SK-N-SH (cell line): Measurements from ENCODE around the gene RLF. TPM values are rescaled to one million over a fixed set of nuclear protein-coding genes. Genes with fewer than 3 reads are reported as not detected.

Experiments used
- CTCF ChIA-PET: fragments of 300-600, 350-600 bp; formaldehyde crosslinking; extraction: SDS; loops from one replicate; lab custom pipeline; 2021; lab: Yijun Ruan, JAX
- POLR2A ChIA-PET: fragments of 350-600 bp; sonication (Branson Sonifier 250); formaldehyde crosslinking; extraction: SDS; loops from one replicate; lab custom pipeline; 2020; ENCODE audit warnings: antibody characterized with exemption, inconsistent platforms; lab: Yijun Ruan, JAX
- DNase-seq: peaks from one replicate; pipeline ENCODE4 v3.0.0; 2012
- H2AFZ ChIP-seq: fragments of 200-600 bp; sonication (generic); 2 replicates; pipeline ENCODE4 v1.8.1; 2016; ENCODE audit warnings: antibody characterized with exemption, mild to moderate bottlenecking, low read depth
- H3F3A ChIP-seq: fragments of 200-600 bp; sonication (generic); replicated peaks from 2 replicates; pipeline ENCODE3; 2016; ENCODE audit warnings: antibody characterized with exemption, mild to moderate bottlenecking; ENCODE audit not compliant: insufficient read depth
- H3K27ac ChIP-seq, 2 experiments: fragments of 200-500 bp in 1 of 2; fragments of 200-600 bp in 1 of 2; sonication (Bioruptor generic) in 1 of 2; sonication (generic), shearing (Covaris generic) in 1 of 2; 2 replicates each; pipeline versions ENCODE4 v1.5.1 to v1.6.1; 2014 to 2016; ENCODE audit warnings: low read depth in 2 of 2, inconsistent platforms in 1 of 2, low read length in 1 of 2, mild to moderate bottlenecking in 1 of 2, mixed read lengths in 1 of 2
- H3K27me3 ChIP-seq: fragments of 200-600 bp; sonication (generic), shearing (Covaris generic); 2 replicates; pipeline ENCODE4 v1.6.1; 2016; ENCODE audit warnings: mixed run types; ENCODE audit not compliant: insufficient read depth
- H3K36me3 ChIP-seq, 2 experiments: fragments of 200-500 bp in 1 of 2; fragments of 200-600 bp in 1 of 2; sonication (Bioruptor generic) in 1 of 2; sonication (generic) in 1 of 2; replicated peaks in 1 of 2; 2 replicates each; pipeline versions ENCODE3 to v1.5.1; 2014 to 2016; ENCODE audit warnings: low read length in 1 of 2, mild to moderate bottlenecking in 1 of 2; ENCODE audit not compliant: insufficient read depth in 2 of 2, control insufficient read depth in 1 of 2
- H3K4me1 ChIP-seq, 2 experiments: fragments of 200-500 bp in 1 of 2; fragments of 200-600 bp in 1 of 2; sonication (Bioruptor generic) in 1 of 2; sonication (generic), shearing (Covaris generic) in 1 of 2; 2 replicates each; pipeline versions ENCODE4 v1.5.1 to v1.6.1; 2014 to 2016; ENCODE audit warnings: low read depth in 1 of 2, low read length in 1 of 2, mixed run types in 1 of 2; ENCODE audit not compliant: insufficient read depth in 2 of 2, control insufficient read depth in 1 of 2
- H3K4me2 ChIP-seq: fragments of 200-600 bp; sonication (generic), shearing (Covaris generic); 2 replicates; pipeline ENCODE4 v1.6.1; 2017; ENCODE audit warnings: mixed run types
- H3K4me3 ChIP-seq, 2 experiments: fragments of 200-500 bp in 1 of 2; fragments of 200-600 bp in 1 of 2; sonication (Bioruptor generic) in 1 of 2; sonication (generic), shearing (Covaris generic) in 1 of 2; 2 replicates each; pipeline versions ENCODE4 v1.5.1 to v1.8.1; 2014 to 2016; ENCODE audit warnings: low read depth in 2 of 2, inconsistent platforms in 1 of 2, low read length in 1 of 2, mild to moderate bottlenecking in 1 of 2, mixed read lengths in 1 of 2, moderate library complexity in 1 of 2
- H3K79me2 ChIP-seq: fragments of 200-600 bp; sonication (generic); 2 replicates; pipeline ENCODE4 v1.8.1; 2017; ENCODE audit warnings: mild to moderate bottlenecking; ENCODE audit not compliant: insufficient read depth
- H3K9ac ChIP-seq: fragments of 200-600 bp; sonication (generic); 2 replicates; pipeline ENCODE4 v1.6.1; 2017; ENCODE audit warnings: mixed run types
- H3K9me2 ChIP-seq: fragments of 200-600 bp; sonication (generic); 2 replicates; pipeline ENCODE4 v1.6.1; 2017; ENCODE audit warnings: mixed run types
- H3K9me3 ChIP-seq: fragments of 200-600 bp; sonication (generic); 2 replicates; pipeline ENCODE4 v1.6.1; 2017; ENCODE audit warnings: mixed run types, mild to moderate bottlenecking, moderate library complexity
- H4K20me1 ChIP-seq: fragments of 200-600 bp; sonication (generic); 2 replicates; pipeline ENCODE4 v1.6.1; 2017; ENCODE audit warnings: mild to moderate bottlenecking, mixed run types; ENCODE audit not compliant: insufficient read depth
- CHD2 ChIP-seq: fragments of 150-350 bp; IDR thresholded peaks from 2 replicates; pipeline ENCODE4 v1.6.1; 2018; ENCODE audit warnings: low read length; ENCODE audit not compliant: partially characterized antibody
- CTCF ChIP-seq: fragments of 200-600 bp; sonication (generic); IDR thresholded peaks from 2 replicates; pipeline ENCODE4 v1.6.1; 2017; ENCODE audit warnings: antibody characterized with exemption, mild to moderate bottlenecking, moderate library complexity
- ELF1 ChIP-seq: IDR thresholded peaks from 2 replicates; pipeline ENCODE4 v1.4.0; 2012
- EP300 ChIP-seq, 2 experiments: IDR thresholded peaks; 2 replicates each; pipeline versions ENCODE4 v1.4.0 to v1.6.1; 2012; ENCODE audit warnings: borderline replicate concordance in 1 of 2, low read depth in 1 of 2, low read length in 1 of 2
- FOSL2 ChIP-seq: IDR thresholded peaks from 2 replicates; pipeline ENCODE4 v1.4.0; 2012; ENCODE audit warnings: low read depth, mild to moderate bottlenecking, moderate library complexity, borderline replicate concordance
- FOXM1 ChIP-seq: IDR thresholded peaks from 2 replicates; pipeline ENCODE4 v1.4.0; 2012; ENCODE audit warnings: low read depth, mild to moderate bottlenecking
- GABPA ChIP-seq: IDR thresholded peaks from 2 replicates; pipeline ENCODE4 v1.4.0; 2012; ENCODE audit warnings: low read depth, mild to moderate bottlenecking
- MEF2A ChIP-seq: IDR thresholded peaks from 2 replicates; pipeline ENCODE4 v1.4.0; 2012; ENCODE audit warnings: low read depth, borderline replicate concordance
- MXI1 ChIP-seq: IDR thresholded peaks from 2 replicates; pipeline ENCODE4 v1.6.1; 2012; ENCODE audit warnings: mild to moderate bottlenecking, low read depth, low read length, improper control_type of control experiment
- RCOR1 ChIP-seq: fragments of 150-350 bp; IDR thresholded peaks from 2 replicates; pipeline ENCODE4 v1.6.1; 2017; ENCODE audit warnings: antibody characterized with exemption, low read length
- RFX5 ChIP-seq: IDR thresholded peaks from 2 replicates; pipeline ENCODE4 v1.6.1; 2012; ENCODE audit warnings: mild to moderate bottlenecking, improper control_type of control experiment, low read length
- RXRA ChIP-seq: IDR thresholded peaks from 2 replicates; pipeline ENCODE4 v1.4.0; 2012; ENCODE audit warnings: low read depth, mild to moderate bottlenecking, borderline replicate concordance
- SMC3 ChIP-seq: IDR thresholded peaks from 2 replicates; pipeline ENCODE4 v1.6.1; 2012; ENCODE audit warnings: low read depth, low read length, improper control_type of control experiment
- YY1 ChIP-seq: IDR thresholded peaks from 2 replicates; pipeline ENCODE4 v1.4.0; 2012; ENCODE audit warnings: low read depth, mild to moderate bottlenecking
- WGBS: methylation state at CpG from one replicate; pipeline ENCODE4 v1.1.6; 2017; ENCODE audit warnings: low lambda C conversion rate; 5-methylcytosine and 5-hydroxymethylcytosine counted together
- polyA plus RNA-seq, 3 experiments: library from polyadenylated mRNA; depleted of rRNA; stranded (reverse); fragments of >200 nt; gene quantifications; 2 replicates each; pipeline ENCODE4 v1.2.3, GENCODE V29; 2012
- TF ChIP-seq, protein P1 (sequence below): IDR thresholded peaks from 2 replicates; pipeline ENCODE4; 2012
- TF ChIP-seq, protein P2 (sequence below): IDR thresholded peaks from 2 replicates; pipeline ENCODE4 v1.6.1; 2012; ENCODE audit warnings: mild to moderate bottlenecking, low read depth, low read length, moderate library complexity

The RLF gene
- polyA plus RNA-seq, 1 of the 3 experiments (the other 2 are of a cell fraction) = 2.3 TPM

GRCh38 chr1:40257313-40257687 is 96.1 kb downstream of the RLF start:
- peak overlapping the region; percentile 96 to 99 for H3K27ac ChIP-seq
- H3F3A ChIP-seq = peaks cover 9% of the 10 kb centered on the region
- H3K79me2 ChIP-seq = peaks cover 71% of the 10 kb centered on the region
- peaks cover 17 to 29% of the 10 kb centered on the region in 2 experiments for H3K36me3 ChIP-seq
- H3K4me2 ChIP-seq = peak overlapping the region; percentile 77
- H3K9me2 ChIP-seq = no peaks in the 10 kb centered on the region
- DNase-seq = no peak
- H3K9ac ChIP-seq = peak overlapping the region; percentile 99
- H3K4me3 ChIP-seq = peak overlapping the region; percentile 75 to 93
- H3K4me1 ChIP-seq = peaks cover 10 to 11% of the 10 kb centered on the region in 2 experiments; a peak in 3 of 4 replicates
- H2AFZ ChIP-seq = peak overlapping the region; percentile 94
- TF ChIP-seq, protein P1, sequence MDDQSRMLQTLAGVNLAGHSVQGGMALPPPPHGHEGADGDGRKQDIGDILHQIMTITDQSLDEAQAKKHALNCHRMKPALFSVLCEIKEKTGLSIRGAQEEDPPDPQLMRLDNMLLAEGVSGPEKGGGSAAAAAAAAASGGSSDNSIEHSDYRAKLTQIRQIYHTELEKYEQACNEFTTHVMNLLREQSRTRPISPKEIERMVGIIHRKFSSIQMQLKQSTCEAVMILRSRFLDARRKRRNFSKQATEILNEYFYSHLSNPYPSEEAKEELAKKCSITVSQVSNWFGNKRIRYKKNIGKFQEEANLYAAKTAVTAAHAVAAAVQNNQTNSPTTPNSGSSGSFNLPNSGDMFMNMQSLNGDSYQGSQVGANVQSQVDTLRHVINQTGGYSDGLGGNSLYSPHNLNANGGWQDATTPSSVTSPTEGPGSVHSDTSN = no peak
- TF ChIP-seq FOSL2 = no peak
- CTCF ChIA-PET = interaction anchor here (1.0 to 2.1 kb wide), 3 partner anchors 21 to 105 kb away, joined by 3 to 6 read pairs (median 5); no protein-coding TSS in a partner anchor
- no peaks in the 10 kb centered on the region for H4K20me1 ChIP-seq
- H3K27me3 ChIP-seq = no peaks in the 10 kb centered on the region
- POLR2A ChIA-PET = interaction anchor here (1.0 kb wide), 1 partner anchor 96 kb away, joined by 4 read pairs; the partner anchor contains the start of gene RLF
- H3K9me3 ChIP-seq = no peaks in the 10 kb centered on the region
- 0% methylated on average over 16 of the region's 16 CpGs for WGBS

GRCh38 chr1:40257688-40258444 is 96.7 kb downstream of the RLF start, which contains the start of gene ZMPSTE24:
TSS of gene ZMPSTE24 (plus strand) at chr1:40258236. CDS start at chr1:40258272, 36 bp downstream.
- peaks cover 75% of the 10 kb centered on the region for H3K79me2 ChIP-seq
- POLR2A ChIA-PET = interaction anchor here (0.7 to 1.0 kb wide), 2 partner anchors 96 to 125 kb away, joined by 3 to 4 read pairs; partner anchors contain the start of gene RLF
- no peak for TF ChIP-seq MEF2A
- peak; percentile 96 for TF ChIP-seq GABPA
- no peak for TF ChIP-seq RXRA
- peak; percentile 58 for TF ChIP-seq YY1
- TF ChIP-seq MXI1 = peak; percentile 98
- TF ChIP-seq ELF1 = peak; percentile 80
- TF ChIP-seq CTCF = no peak
- no peak; the same call in 1 of the 2 replicates for TF ChIP-seq SMC3
- TF ChIP-seq FOSL2 = no peak; the same call in 1 of the 2 replicates
- TF ChIP-seq EP300 (IDR thresholded peaks at IDR 0.05; ENCODE audit: borderline replicate concordance in 1 of 2, low read depth in 1 of 2, low read length in 1 of 2) = peak in 1 of 2 experiments; percentile 59; a peak in 2 of 4 replicates
- TF ChIP-seq CHD2 = peak; percentile 92
- no peak for TF ChIP-seq FOXM1
- TF ChIP-seq, protein P1 = peak; percentile 33; the same call in 1 of the 2 replicates
- TF ChIP-seq, protein P2, sequence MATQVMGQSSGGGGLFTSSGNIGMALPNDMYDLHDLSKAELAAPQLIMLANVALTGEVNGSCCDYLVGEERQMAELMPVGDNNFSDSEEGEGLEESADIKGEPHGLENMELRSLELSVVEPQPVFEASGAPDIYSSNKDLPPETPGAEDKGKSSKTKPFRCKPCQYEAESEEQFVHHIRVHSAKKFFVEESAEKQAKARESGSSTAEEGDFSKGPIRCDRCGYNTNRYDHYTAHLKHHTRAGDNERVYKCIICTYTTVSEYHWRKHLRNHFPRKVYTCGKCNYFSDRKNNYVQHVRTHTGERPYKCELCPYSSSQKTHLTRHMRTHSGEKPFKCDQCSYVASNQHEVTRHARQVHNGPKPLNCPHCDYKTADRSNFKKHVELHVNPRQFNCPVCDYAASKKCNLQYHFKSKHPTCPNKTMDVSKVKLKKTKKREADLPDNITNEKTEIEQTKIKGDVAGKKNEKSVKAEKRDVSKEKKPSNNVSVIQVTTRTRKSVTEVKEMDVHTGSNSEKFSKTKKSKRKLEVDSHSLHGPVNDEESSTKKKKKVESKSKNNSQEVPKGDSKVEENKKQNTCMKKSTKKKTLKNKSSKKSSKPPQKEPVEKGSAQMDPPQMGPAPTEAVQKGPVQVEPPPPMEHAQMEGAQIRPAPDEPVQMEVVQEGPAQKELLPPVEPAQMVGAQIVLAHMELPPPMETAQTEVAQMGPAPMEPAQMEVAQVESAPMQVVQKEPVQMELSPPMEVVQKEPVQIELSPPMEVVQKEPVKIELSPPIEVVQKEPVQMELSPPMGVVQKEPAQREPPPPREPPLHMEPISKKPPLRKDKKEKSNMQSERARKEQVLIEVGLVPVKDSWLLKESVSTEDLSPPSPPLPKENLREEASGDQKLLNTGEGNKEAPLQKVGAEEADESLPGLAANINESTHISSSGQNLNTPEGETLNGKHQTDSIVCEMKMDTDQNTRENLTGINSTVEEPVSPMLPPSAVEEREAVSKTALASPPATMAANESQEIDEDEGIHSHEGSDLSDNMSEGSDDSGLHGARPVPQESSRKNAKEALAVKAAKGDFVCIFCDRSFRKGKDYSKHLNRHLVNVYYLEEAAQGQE = peak; percentile 55; the same call in 1 of the 2 replicates
- no peak; the same call in 1 of the 2 replicates for TF ChIP-seq RCOR1
- TF ChIP-seq RFX5 = peak; percentile 68; the same call in 1 of the 2 replicates

More at GRCh38 chr1:40257688-40258444, 96.7 kb downstream of the RLF start, which contains the start of gene ZMPSTE24:
- peak; percentile 88 for DNase-seq
- peaks cover 22 to 34% of the 10 kb centered on the region in 2 experiments for H3K36me3 ChIP-seq
- H3F3A ChIP-seq = peaks cover 9% of the 10 kb centered on the region
- H3K27ac ChIP-seq = peak within 1 kb of the TSS; percentile 96 to 99
- no peaks in the 10 kb centered on the region for H4K20me1 ChIP-seq
- peak within 1 kb of the TSS; percentile 88 for H3K4me2 ChIP-seq
- CTCF ChIA-PET = interaction anchor here (1.0 to 2.1 kb wide), 3 partner anchors 20 to 105 kb away, joined by 3 to 6 read pairs (median 5); no protein-coding TSS in a partner anchor
- no peaks in the 10 kb centered on the region for H3K27me3 ChIP-seq
- H3K9me2 ChIP-seq = no peaks in the 10 kb centered on the region
- H3K4me1 ChIP-seq = peaks cover 10 to 11% of the 10 kb centered on the region in 2 experiments; a peak in 3 of 4 replicates
- H2AFZ ChIP-seq = peak within 1 kb of the TSS; percentile 94
- peak within 1 kb of the TSS; percentile 75 to 93 for H3K4me3 ChIP-seq
- WGBS = 3% methylated on average over 34 of the region's 48 CpGs
- no peaks in the 10 kb centered on the region for H3K9me3 ChIP-seq
- H3K9ac ChIP-seq = peak within 1 kb of the TSS; percentile 99
